ENCODE measurements around the gene WDR64. TPM values are rescaled to one million over a fixed set of nuclear protein-coding genes. Genes with fewer than 3 reads are reported as not detected.

Gene WDR64
- total and polyA plus RNA-seq, 4 donors, result 0.02 to 0.70 (median 0.17) TPM

- 86% methylated on average over 4 of the region's 4 CpGs for WGBS
- DNase-seq (ENCODE audit: low spot score), result no peak
- Histone ChIP-seq H3K4me3 (ENCODE audit: low read depth in 1 of 3, low read length in 3 of 3) (no peak overlapping the region), H3K9me3 (ENCODE audit: control insufficient read depth in 4 of 4, low read length in 3 of 4) (no peaks in the 10 kb centered on the region), H3K27me3 (ENCODE audit: control insufficient read depth in 4 of 4, insufficient read depth in 4 of 4, low read length in 3 of 4) (no peaks in the 10 kb centered on the region), H3K9ac (ENCODE audit: low read depth in 1 of 2, low read length in 2 of 2) (no peak overlapping the region), H3K4me1 (ENCODE audit: control insufficient read depth in 4 of 4, insufficient read depth in 4 of 4, low read length in 3 of 4) (no peaks in the 10 kb centered on the region), H3K27ac (ENCODE audit: low read depth in 1 of 2, low read length in 2 of 2) (no peak overlapping the region), H3K36me3 (ENCODE audit: control insufficient read depth in 4 of 4, insufficient read depth in 3 of 4, low read depth in 1 of 4, low read length in 3 of 4) (no peaks in the 10 kb centered on the region)
- no peak for TF ChIP-seq TAF1 (conservative IDR thresholded peaks at IDR 0.05)
- no peak for TF ChIP-seq RXRA (IDR thresholded peaks at IDR 0.05)
- no peak for TF ChIP-seq JUND (IDR thresholded peaks at IDR 0.05)
- TF ChIP-seq YY1 (IDR thresholded peaks at IDR 0.05), result no peak
- no peak for TF ChIP-seq NR2F2 (IDR thresholded peaks at IDR 0.05)
- no peak for TF ChIP-seq REST (IDR thresholded peaks at IDR 0.05)
- no peak for TF ChIP-seq RAD21 (IDR thresholded peaks at IDR 0.05)
- no peak for TF ChIP-seq SP1 (IDR thresholded peaks at IDR 0.05)
- TF ChIP-seq MAX (IDR thresholded peaks at IDR 0.05), result no peak
- no peak for TF ChIP-seq ATF3 (IDR thresholded peaks at IDR 0.05)
- TF ChIP-seq FOXA1 (IDR thresholded peaks at IDR 0.05), result no peak
- TF ChIP-seq ZBTB33 (IDR thresholded peaks at IDR 0.05), result no peak
- no peak for TF ChIP-seq GABPA (IDR thresholded peaks at IDR 0.05 in 1 of 2, conservative IDR thresholded peaks at IDR 0.05 in 1 of 2)
Measured at GRCh38 chr1:241722947-241723346, 70.9 kb downstream of the WDR64 start.

- H3K9ac ChIP-seq (ENCODE audit: low read depth in 1 of 2, low read length in 2 of 2), result no peak overlapping the region
- no peak overlapping the region for H3K27ac ChIP-seq (ENCODE audit: low read depth in 1 of 2, low read length in 2 of 2)
- WGBS, result 69% methylated on average over 4 of the region's 4 CpGs
- H3K9me3 ChIP-seq (ENCODE audit: control insufficient read depth in 4 of 4, low read length in 3 of 4), result no peaks in the 10 kb centered on the region
- H3K4me1 ChIP-seq (ENCODE audit: control insufficient read depth in 4 of 4, insufficient read depth in 4 of 4, low read length in 3 of 4), result no peaks in the 10 kb centered on the region
- H3K4me3 ChIP-seq (ENCODE audit: low read depth in 1 of 3, low read length in 3 of 3), result no peak overlapping the region
- no peaks in the 10 kb centered on the region for H3K36me3 ChIP-seq (ENCODE audit: control insufficient read depth in 4 of 4, insufficient read depth in 3 of 4, low read depth in 1 of 4, low read length in 3 of 4)
- no peaks in the 10 kb centered on the region for H3K27me3 ChIP-seq (ENCODE audit: control insufficient read depth in 4 of 4, insufficient read depth in 4 of 4, low read length in 3 of 4)
- no peak for DNase-seq (ENCODE audit: low spot score)
- TF ChIP-seq TAF1 (conservative IDR thresholded peaks at IDR 0.05) (no peak), NR2F2 (IDR thresholded peaks at IDR 0.05) (no peak), SP1 (IDR thresholded peaks at IDR 0.05) (no peak), HNF4A (conservative IDR thresholded peaks at IDR 0.05) (no peak), YY1 (IDR thresholded peaks at IDR 0.05) (no peak), CTCF (IDR thresholded peaks at IDR 0.05; ENCODE audit: low read depth, low read length, missing input control) (no peak), RXRA (IDR thresholded peaks at IDR 0.05) (no peak), RAD21 (IDR thresholded peaks at IDR 0.05) (no peak), ZBTB33 (IDR thresholded peaks at IDR 0.05) (no peak), JUND (IDR thresholded peaks at IDR 0.05) (no peak), EGR1 (IDR thresholded peaks at IDR 0.05; ENCODE audit: low read depth in 2 of 2) (no peak), MAX (IDR thresholded peaks at IDR 0.05) (no peak), FOXA1 (IDR thresholded peaks at IDR 0.05) (no peak), GABPA (IDR thresholded peaks at IDR 0.05 in 1 of 2, conservative IDR thresholded peaks at IDR 0.05 in 1 of 2) (no peak), ATF3 (IDR thresholded peaks at IDR 0.05) (no peak), HNF4G (IDR thresholded peaks at IDR 0.05) (no peak)
Measured at GRCh38 chr1:241724741-241725356, 72.8 kb downstream of the WDR64 start.

Measured in liver (tissue), 9 donors.